HEK293T (cell line): ENCODE data around the gene TTC39B.

Source experiments
- CTCF ChIA-PET: fragments of 350-600 bp; formaldehyde crosslinking; extraction: SDS; loops from one replicate; lab custom pipeline; 2021; ENCODE audit warnings: antibody characterized with exemption, inconsistent platforms; lab: Yijun Ruan, JAX
- POLR2A ChIA-PET: fragments of 350-600 bp; formaldehyde crosslinking; extraction: SDS; loops from one replicate; lab custom pipeline; 2020; ENCODE audit warnings: antibody characterized with exemption, inconsistent platforms; lab: Yijun Ruan, JAX
- DNase-seq: peaks from one replicate; pipeline ENCODE4 v3.0.0; 2012; ENCODE audit warnings: mixed read lengths; ENCODE audit errors: extremely low spot score
- ARNT ChIP-seq: fragments of 450-650 bp; IDR thresholded peaks from 2 replicates; pipeline ENCODE4 v1.6.1; 2017; ENCODE audit warnings: mild to moderate bottlenecking
- BHLHE40 ChIP-seq: fragments of 450-650 bp; IDR thresholded peaks from 2 replicates; pipeline ENCODE4 v1.6.1; 2016; ENCODE audit warnings: mild to moderate bottlenecking, moderate library complexity, borderline replicate concordance
- CTBP1 ChIP-seq: fragments of 450-650 bp; IDR thresholded peaks from 2 replicates; pipeline ENCODE4 v1.6.1; 2016; ENCODE audit warnings: borderline replicate concordance
- ELF4 ChIP-seq: fragments of 450-650 bp; IDR thresholded peaks from 2 replicates; pipeline ENCODE4 v1.6.1; 2017; ENCODE audit warnings: antibody characterized with exemption
- FOXA1 ChIP-seq: fragments of 450-650 bp; IDR thresholded peaks from 2 replicates; pipeline ENCODE4 v1.6.1; 2016; ENCODE audit warnings: mild to moderate bottlenecking
- FOXK2 ChIP-seq: fragments of 450-650 bp; IDR thresholded peaks from 2 replicates; pipeline ENCODE4 v1.6.1; 2016; ENCODE audit warnings: mild to moderate bottlenecking
- FOXM1 ChIP-seq: fragments of 450-650 bp; IDR thresholded peaks from 2 replicates; pipeline ENCODE4 v1.6.1; 2017; ENCODE audit warnings: mild to moderate bottlenecking, borderline replicate concordance
- HDGF ChIP-seq: fragments of 450-650 bp; IDR thresholded peaks from 2 replicates; pipeline ENCODE4 v1.6.1; 2017; ENCODE audit warnings: antibody characterized with exemption, borderline replicate concordance
- L3MBTL2 ChIP-seq: fragments of 450-650 bp; conservative IDR thresholded peaks from 2 replicates; pipeline ENCODE4 v1.6.1; 2016; ENCODE audit warnings: mild to moderate bottlenecking
- LEF1 ChIP-seq: fragments of 450-650 bp; IDR thresholded peaks from 2 replicates; pipeline ENCODE4 v1.6.1; 2017; ENCODE audit warnings: mild to moderate bottlenecking, borderline replicate concordance
- NFRKB ChIP-seq: fragments of 450-650 bp; IDR thresholded peaks from 2 replicates; pipeline ENCODE4 v1.6.1; 2016; ENCODE audit warnings: mild to moderate bottlenecking, moderate library complexity
- PKNOX1 ChIP-seq: fragments of 450-650 bp; IDR thresholded peaks from 2 replicates; pipeline ENCODE4 v1.6.1; 2016
- SP1 ChIP-seq: fragments of 450-650 bp; IDR thresholded peaks from 2 replicates; pipeline ENCODE4 v1.6.1; 2017
- SUZ12 ChIP-seq: fragments of 450-650 bp; IDR thresholded peaks from 2 replicates; pipeline ENCODE4 v1.6.1; 2016; ENCODE audit warnings: mild to moderate bottlenecking
- TARDBP ChIP-seq: fragments of 450-650 bp; IDR thresholded peaks from 2 replicates; pipeline ENCODE4 v1.6.1; 2016
- ZNF384 ChIP-seq: fragments of 450-650 bp; IDR thresholded peaks from 2 replicates; pipeline ENCODE4 v1.6.1; 2016

Gene TTC39B

GRCh38 chr9:15256426-15256825 lies 50.6 kb downstream of the TTC39B start:
- POLR2A ChIA-PET = no interaction called here
- CTCF ChIA-PET = no interaction called here
- TF ChIP-seq L3MBTL2 = no peak
- TF ChIP-seq HDGF = no peak
- no peak for TF ChIP-seq ELF4
- no peak for DNase-seq

- TF ChIP-seq L3MBTL2 (no peak), NFRKB (no peak), BHLHE40 (no peak), FOXA1 (no peak), FOXM1 (no peak), ZNF384 (no peak), PKNOX1 (no peak), SP1 (no peak), TARDBP (no peak), ARNT (no peak), FOXK2 (no peak), HDGF (no peak), CTBP1 (no peak), SUZ12 (no peak), LEF1 (no peak)
- POLR2A ChIA-PET = no interaction called here
- CTCF ChIA-PET = no interaction called here
- no peak for DNase-seq
These were observed 53.2 kb downstream of the TTC39B start for GRCh38 chr9:15253786-15254185.

GRCh38 chr9:15253197-15253596 lies 53.8 kb downstream of the TTC39B start:
- no peak for DNase-seq
- ChIA-PET CTCF (no interaction called here), POLR2A (no interaction called here)
- TF ChIP-seq TARDBP (no peak), BHLHE40 (no peak), PKNOX1 (no peak)

DNA sequence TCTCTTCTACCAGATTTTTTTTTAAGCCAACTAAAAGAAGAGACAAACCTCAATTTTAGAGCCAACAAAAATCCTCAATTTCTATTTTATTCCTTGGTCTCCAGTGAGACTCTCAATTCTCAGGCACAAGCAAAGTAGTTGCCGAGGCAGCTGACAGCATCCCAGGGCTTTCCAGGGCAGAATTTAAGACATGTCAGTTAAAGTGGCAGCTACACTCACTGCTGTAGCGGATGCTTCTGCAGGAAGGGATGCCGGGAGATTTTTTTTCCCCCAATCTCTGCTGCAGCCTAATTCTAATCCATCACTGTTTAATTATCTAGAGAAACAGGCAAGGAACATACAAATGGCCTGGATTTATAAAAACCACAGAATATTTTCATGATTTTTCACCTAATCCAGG lies 57.0 kb downstream of the TTC39B start:
- ChIA-PET CTCF (no interaction called here), POLR2A (no interaction called here)
- DNase-seq = no peak
- no peak for TF ChIP-seq FOXA1
- no peak for TF ChIP-seq TARDBP
- no peak for TF ChIP-seq FOXK2
- no peak for TF ChIP-seq FOXM1
- TF ChIP-seq CTBP1 = no peak
- TF ChIP-seq SP1 = no peak
- TF ChIP-seq NFRKB = no peak
- TF ChIP-seq SUZ12 = no peak
- no peak for TF ChIP-seq PKNOX1
- TF ChIP-seq ZNF384 = no peak

GRCh38 chr9:15249042-15249818 lies 57.8 kb downstream of the TTC39B start:
- no peak for DNase-seq
- CTCF ChIA-PET = no interaction called here
- POLR2A ChIA-PET = no interaction called here
- TF ChIP-seq FOXA1 (no peak), PKNOX1 (no peak), ZNF384 (no peak), CTBP1 (no peak), ARNT (no peak), LEF1 (no peak), SP1 (no peak), NFRKB (no peak), FOXM1 (no peak), BHLHE40 (no peak), ELF4 (no peak), TARDBP (no peak), FOXK2 (no peak), SUZ12 (no peak)

- DNase-seq = no peak
- POLR2A ChIA-PET = no interaction called here
- TF ChIP-seq NFRKB (no peak), TARDBP (no peak), BHLHE40 (no peak), ZNF384 (no peak), FOXM1 (no peak), CTBP1 (no peak), LEF1 (no peak), FOXA1 (no peak), ELF4 (no peak), SP1 (no peak), FOXK2 (no peak), L3MBTL2 (no peak), PKNOX1 (no peak), SUZ12 (no peak), ARNT (no peak), HDGF (no peak)
- CTCF ChIA-PET = no interaction called here
These were observed 58.4 kb downstream of the TTC39B start for GRCh38 chr9:15248621-15249020.
